ENCODE data around the gene DCAF4.

Gene DCAF4

GRCh38 chr14:72913809-72914208, 12.5 kb upstream of the DCAF4 start:
- no peak for DNase-seq (ENCODE audit: low read depth)
- no peak for TF ChIP-seq CTCF (IDR thresholded peaks at IDR 0.05; ENCODE audit: low read depth, low read length)
- no peak for TF ChIP-seq MAX (IDR thresholded peaks at IDR 0.05; ENCODE audit: low read depth, low read length)
- no peak for TF ChIP-seq MYC (IDR thresholded peaks at IDR 0.05; ENCODE audit: low read depth, low read length)
- no peak overlapping the region for H3K4me3 ChIP-seq (ENCODE audit: low read depth, low read length)

GRCh38 chr14:72916174-72916573, 10.1 kb upstream of the DCAF4 start:
- no peak for TF ChIP-seq CTCF (IDR thresholded peaks at IDR 0.05; ENCODE audit: low read depth, low read length)
- TF ChIP-seq MAX (IDR thresholded peaks at IDR 0.05; ENCODE audit: low read depth, low read length), result no peak
- TF ChIP-seq MYC (IDR thresholded peaks at IDR 0.05; ENCODE audit: low read depth, low read length), result no peak
- no peak for TF ChIP-seq POLR2A (IDR thresholded peaks at IDR 0.05; ENCODE audit: extremely low read depth, insufficient read length)
- H3K4me3 ChIP-seq (ENCODE audit: low read depth, low read length), result no peak overlapping the region
- DNase-seq (ENCODE audit: low read depth), result no peak

- no peak for TF ChIP-seq MAX (IDR thresholded peaks at IDR 0.05; ENCODE audit: low read depth, low read length)
- no peak for TF ChIP-seq CTCF (IDR thresholded peaks at IDR 0.05; ENCODE audit: low read depth, low read length)
- TF ChIP-seq MYC (IDR thresholded peaks at IDR 0.05; ENCODE audit: low read depth, low read length), result no peak
- no peak for TF ChIP-seq POLR2A (IDR thresholded peaks at IDR 0.05; ENCODE audit: extremely low read depth, insufficient read length)
- DNase-seq (ENCODE audit: low read depth), result no peak
- no peak overlapping the region for H3K4me3 ChIP-seq (ENCODE audit: low read depth, low read length)
Observed at GRCh38 chr14:72917094-72917802, 9.0 kb upstream of the DCAF4 start.

- H3K4me3 ChIP-seq (ENCODE audit: low read depth, low read length), result no peak overlapping the region
- TF ChIP-seq MYC (IDR thresholded peaks at IDR 0.05; ENCODE audit: low read depth, low read length) (no peak), MAX (IDR thresholded peaks at IDR 0.05; ENCODE audit: low read depth, low read length) (no peak), CTCF (IDR thresholded peaks at IDR 0.05; ENCODE audit: low read depth, low read length) (no peak), POLR2A (IDR thresholded peaks at IDR 0.05; ENCODE audit: extremely low read depth, insufficient read length) (no peak)
- DNase-seq (ENCODE audit: low read depth), result no peak
Observed at GRCh38 chr14:72920008-72920407, 6.3 kb upstream of the DCAF4 start.

- no peak for DNase-seq (ENCODE audit: low read depth)
- H3K4me3 ChIP-seq (ENCODE audit: low read depth, low read length), result no peak overlapping the region
- TF ChIP-seq POLR2A (IDR thresholded peaks at IDR 0.05; ENCODE audit: extremely low read depth, insufficient read length), result no peak
- no peak for TF ChIP-seq CTCF (IDR thresholded peaks at IDR 0.05; ENCODE audit: low read depth, low read length)
- TF ChIP-seq MYC (IDR thresholded peaks at IDR 0.05; ENCODE audit: low read depth, low read length), result no peak
- no peak for TF ChIP-seq MAX (IDR thresholded peaks at IDR 0.05; ENCODE audit: low read depth, low read length)
Observed at GRCh38 chr14:72921396-72921795, 4.9 kb upstream of the DCAF4 start.

Data from NB4 (cell line).